NB4 (cell line): Measurements from ENCODE around the gene DHCR24.

ENCODE experiments used
- CTCF ChIP-seq: IDR thresholded peaks from one replicate; pipeline ENCODE4 v1.5.1; 2012; ENCODE audit warnings: low read depth, low read length
- MYC ChIP-seq: IDR thresholded peaks from 2 replicates; pipeline ENCODE4 v1.6.1; 2011; ENCODE audit warnings: low read depth, low read length
- POLR2A ChIP-seq: IDR thresholded peaks from 2 replicates; pipeline ENCODE4 v1.6.1; 2011; ENCODE audit warnings: mild to moderate bottlenecking; ENCODE audit not compliant: insufficient read length; ENCODE audit errors: extremely low read depth

GRCh38 chr1:54835970-54836369 lies 51.0 kb downstream of the DHCR24 start:
- TF ChIP-seq CTCF (no peak), POLR2A (no peak), MYC (no peak)
